Central memory CD8-positive, alpha-beta T cell (primary cell): ENCODE measurements around the gene HEATR3.
A peak's percentile ranks its signal among the peaks of the same experiment; 100 is the strongest.

Experiments
- ATAC-seq: fragments of 150-1000 bp; cut with Tn5 transposase; replicated peaks from 2 replicates; pipeline ENCODE4 v1.10.0; 2022; ENCODE audit warnings: mild to moderate bottlenecking, moderate FRiP score, moderate number of reproducible peaks; ENCODE audit not compliant: poor library complexity, severe bottlenecking; ENCODE audit errors: extremely low read depth
- DNase-seq, 2 donors: peaks; one replicate each; pipeline ENCODE4 v3.0.0; 2021; ENCODE audit warnings: low spot score in 2 of 2
- H3K27ac Mint-ChIP-seq: one replicate; pipeline ENCODE4 v1.8.0; 2022; ENCODE audit warnings: low read depth, mild to moderate bottlenecking, moderate library complexity, mixed read lengths
- H3K27me3 Mint-ChIP-seq: one replicate; pipeline ENCODE4 v1.8.0; 2022; ENCODE audit warnings: mixed read lengths
- H3K36me3 Mint-ChIP-seq: one replicate; pipeline ENCODE4 v1.8.0; 2022; ENCODE audit warnings: mild to moderate bottlenecking, moderate library complexity, mixed read lengths; ENCODE audit not compliant: insufficient read depth
- H3K4me1 Mint-ChIP-seq: one replicate; pipeline ENCODE4 v1.8.0; 2022; ENCODE audit warnings: mixed read lengths
- H3K4me3 Mint-ChIP-seq: one replicate; pipeline ENCODE4 v1.8.0; 2022; ENCODE audit warnings: mild to moderate bottlenecking, moderate library complexity, mixed read lengths
- H3K9me3 Mint-ChIP-seq: one replicate; pipeline ENCODE4 v1.8.0; 2022; ENCODE audit warnings: mixed read lengths

The HEATR3 gene

GRCh38 chr16:50065624-50066481 lies at the start of gene HEATR3:
HEATR3 (plus strand) TSS chr16:50065970; CDS start chr16:50066132, 162 bp downstream.
- Mint-ChIP-seq H3K27me3 (no peaks in the 10 kb centered on the region), H3K9me3 (no peaks in the 10 kb centered on the region), H3K36me3 (peaks cover 23% of the 10 kb centered on the region), H3K4me1 (peaks cover 31% of the 10 kb centered on the region), H3K4me3 (peak within 1 kb of the TSS; percentile 85), H3K27ac (peak within 1 kb of the TSS; percentile 73)
- ATAC-seq (peak; percentile 78), DNase-seq (peak; percentile 89 to 96)

- no peak for DNase-seq
- Mint-ChIP-seq H3K36me3 (no peaks in the 10 kb centered on the region), H3K27me3 (no peaks in the 10 kb centered on the region), H3K4me3 (no peak overlapping the region), H3K9me3 (no peaks in the 10 kb centered on the region), H3K27ac (no peak overlapping the region), H3K4me1 (no peaks in the 10 kb centered on the region)
- ATAC-seq, result no peak
Measured at GRCh38 chr16:50017553-50017952, 48.2 kb upstream of the HEATR3 start.

GRCh38 chr16:50021544-50021943 lies 44.2 kb upstream of the HEATR3 start:
- no peak overlapping the region for H3K4me3 Mint-ChIP-seq
- no peaks in the 10 kb centered on the region for H3K9me3 Mint-ChIP-seq
- ATAC-seq (no peak), DNase-seq (no peak)
- H3K36me3 Mint-ChIP-seq, result peaks cover 9% of the 10 kb centered on the region
- no peak overlapping the region for H3K27ac Mint-ChIP-seq
- H3K4me1 Mint-ChIP-seq, result peaks cover 15% of the 10 kb centered on the region
- no peaks in the 10 kb centered on the region for H3K27me3 Mint-ChIP-seq

- ATAC-seq, result no peak
- H3K4me1 Mint-ChIP-seq, result peaks cover 15% of the 10 kb centered on the region
- no peak overlapping the region for H3K27ac Mint-ChIP-seq
- H3K9me3 Mint-ChIP-seq, result no peaks in the 10 kb centered on the region
- no peak for DNase-seq
- peaks cover 9% of the 10 kb centered on the region for H3K36me3 Mint-ChIP-seq
- no peak overlapping the region for H3K4me3 Mint-ChIP-seq
- H3K27me3 Mint-ChIP-seq, result no peaks in the 10 kb centered on the region
Measured at GRCh38 chr16:50023641-50024040, 42.1 kb upstream of the HEATR3 start.

- Mint-ChIP-seq H3K27ac (peak overlapping the region; percentile 80), H3K4me1 (peaks cover 15% of the 10 kb centered on the region), H3K4me3 (peak overlapping the region; percentile 94), H3K9me3 (no peaks in the 10 kb centered on the region), H3K27me3 (no peaks in the 10 kb centered on the region), H3K36me3 (peaks cover 10% of the 10 kb centered on the region)
- no peak for DNase-seq
- no peak for ATAC-seq
Measured at GRCh38 chr16:50024207-50024606, 41.6 kb upstream of the HEATR3 start.

- peak within 1 kb of the TSS; percentile 94 for H3K4me3 Mint-ChIP-seq
- no peaks in the 10 kb centered on the region for H3K27me3 Mint-ChIP-seq
- DNase-seq, result peak; percentile 95 to 96
- peak; percentile 99 for ATAC-seq
- no peaks in the 10 kb centered on the region for H3K9me3 Mint-ChIP-seq
- peaks cover 18% of the 10 kb centered on the region for H3K4me1 Mint-ChIP-seq
- peaks cover 16% of the 10 kb centered on the region for H3K36me3 Mint-ChIP-seq
- peak within 1 kb of the TSS; percentile 80 for H3K27ac Mint-ChIP-seq
Measured at GRCh38 chr16:50024684-50025536, 40.9 kb upstream of the HEATR3 start, which contains the start of gene CNEP1R1. CNEP1R1 (plus strand) TSS chr16:50025225; CDS start chr16:50025316, 91 bp downstream.

- no peaks in the 10 kb centered on the region for H3K27me3 Mint-ChIP-seq
- DNase-seq, result peak in 1 of 2 donors; percentile 20
Measured at GRCh38 chr16:50025537-50025931, 40.2 kb upstream of the HEATR3 start.

GRCh38 chr16:50027829-50028228 lies 37.9 kb upstream of the HEATR3 start:
- H3K27me3 Mint-ChIP-seq, result no peaks in the 10 kb centered on the region
- no peak overlapping the region for H3K27ac Mint-ChIP-seq

More at GRCh38 chr16:50025537-50025931, 40.2 kb upstream of the HEATR3 start:
- Mint-ChIP-seq H3K36me3 (peaks cover 20% of the 10 kb centered on the region), H3K4me1 (peaks cover 21% of the 10 kb centered on the region), H3K4me3 (peak overlapping the region; percentile 94), H3K9me3 (no peaks in the 10 kb centered on the region), H3K27ac (peak overlapping the region; percentile 80)
- ATAC-seq, result peak; percentile 20

GRCh38 chr16:50035468-50035992 lies 30.2 kb upstream of the HEATR3 start:
- DNase-seq (no peak), ATAC-seq (no peak)
- H3K4me1 Mint-ChIP-seq, result peaks cover 15% of the 10 kb centered on the region
- no peaks in the 10 kb centered on the region for H3K27me3 Mint-ChIP-seq
- H3K36me3 Mint-ChIP-seq, result peaks cover 38% of the 10 kb centered on the region
- no peak overlapping the region for H3K4me3 Mint-ChIP-seq
- no peak overlapping the region for H3K27ac Mint-ChIP-seq
- no peaks in the 10 kb centered on the region for H3K9me3 Mint-ChIP-seq

More at GRCh38 chr16:50027829-50028228, 37.9 kb upstream of the HEATR3 start:
- no peak for ATAC-seq
- no peak for DNase-seq
- H3K4me1 Mint-ChIP-seq, result peaks cover 32% of the 10 kb centered on the region
- no peak overlapping the region for H3K4me3 Mint-ChIP-seq
- H3K36me3 Mint-ChIP-seq, result peaks cover 31% of the 10 kb centered on the region
- H3K9me3 Mint-ChIP-seq, result no peaks in the 10 kb centered on the region

- H3K4me1 Mint-ChIP-seq, result peaks cover 9% of the 10 kb centered on the region
- H3K4me3 Mint-ChIP-seq, result no peak overlapping the region
- peaks cover 35% of the 10 kb centered on the region for H3K36me3 Mint-ChIP-seq
- no peaks in the 10 kb centered on the region for H3K9me3 Mint-ChIP-seq
- no peaks in the 10 kb centered on the region for H3K27me3 Mint-ChIP-seq
- no peak for DNase-seq
- ATAC-seq, result no peak
- H3K27ac Mint-ChIP-seq, result no peak overlapping the region
Measured at GRCh38 chr16:50036426-50036825, 29.3 kb upstream of the HEATR3 start.

GRCh38 chr16:50037662-50038220 lies 28.0 kb upstream of the HEATR3 start:
- Mint-ChIP-seq H3K36me3 (peaks cover 28% of the 10 kb centered on the region), H3K27me3 (peaks cover 6% of the 10 kb centered on the region), H3K4me1 (peaks cover 5% of the 10 kb centered on the region), H3K27ac (no peak overlapping the region), H3K4me3 (no peak overlapping the region), H3K9me3 (no peaks in the 10 kb centered on the region)
- DNase-seq, result no peak
- ATAC-seq, result no peak

GRCh38 chr16:50038286-50038685 lies 27.5 kb upstream of the HEATR3 start:
- no peak overlapping the region for H3K4me3 Mint-ChIP-seq
- peaks cover 25% of the 10 kb centered on the region for H3K36me3 Mint-ChIP-seq
- H3K27me3 Mint-ChIP-seq, result peaks cover 12% of the 10 kb centered on the region
- ATAC-seq, result no peak
- DNase-seq, result no peak
- no peaks in the 10 kb centered on the region for H3K9me3 Mint-ChIP-seq
- peaks cover 5% of the 10 kb centered on the region for H3K4me1 Mint-ChIP-seq
- no peak overlapping the region for H3K27ac Mint-ChIP-seq
